GM23338 (cell line): ENCODE measurements around the gene TMEM43.

Experiments used
- CREB1 ChIP-seq: fragments of 250-450 bp; sonication (Bioruptor Pico); IDR thresholded peaks from 2 replicates; pipeline ENCODE4 v1.5.0; 2020; ENCODE audit warnings: low read depth, mild to moderate bottlenecking, moderate library complexity
- CTCF ChIP-seq, 2 experiments: fragments of 200-600 bp in 1 of 2; sonication (generic) in 1 of 2; conservative IDR thresholded peaks; 2 replicates each; pipeline versions ENCODE4 v1.5.1 to v1.6.1; 2016 to 2017; ENCODE audit warnings: antibody characterized with exemption in 2 of 2, low read depth in 2 of 2, mild to moderate bottlenecking in 2 of 2, moderate library complexity in 1 of 2
- ETS1 ChIP-seq: IDR thresholded peaks from 2 replicates; pipeline ENCODE4 v1.6.1; 2016; ENCODE audit warnings: antibody characterized with exemption
- EZH2 ChIP-seq: fragments of 200-600 bp; sonication (generic); IDR thresholded peaks from one replicate; pipeline ENCODE4 v1.8.0; 2017; ENCODE audit warnings: antibody characterized with exemption, mild to moderate bottlenecking, low read depth; ENCODE audit not compliant: unreplicated experiment
- EZH2phosphoT487 ChIP-seq: fragments of 200-600 bp; sonication (generic); IDR thresholded peaks from one replicate; pipeline ENCODE4 v1.8.1; 2018; ENCODE audit warnings: antibody characterized with exemption; ENCODE audit not compliant: unreplicated experiment
- JUNB ChIP-seq: IDR thresholded peaks from one replicate; pipeline ENCODE4 v1.6.1; 2016; ENCODE audit warnings: antibody characterized with exemption; ENCODE audit not compliant: unreplicated experiment
- NANOG ChIP-seq: IDR thresholded peaks from 2 replicates; pipeline ENCODE4 v1.6.1; 2016; ENCODE audit warnings: antibody characterized with exemption, borderline replicate concordance
- POLR2AphosphoS5 ChIP-seq: IDR thresholded peaks from 2 replicates; pipeline ENCODE4 v1.6.1; 2016; ENCODE audit warnings: antibody characterized with exemption, low read depth
- ZNF331 ChIP-seq: fragments of 250-450 bp; sonication (Bioruptor Pico); IDR thresholded peaks from 2 replicates; pipeline ENCODE4 v1.5.0; 2020; ENCODE audit warnings: low read depth, mild to moderate bottlenecking, moderate library complexity
- TF ChIP-seq, protein P1 (sequence below): IDR thresholded peaks from one replicate; pipeline ENCODE4 v1.6.1; 2018; ENCODE audit warnings: antibody characterized with exemption; ENCODE audit not compliant: unreplicated experiment
- TF ChIP-seq, protein P2 (sequence below): fragments of 250-450 bp; sonication (Bioruptor Pico); IDR thresholded peaks from 2 replicates; pipeline ENCODE4 v1.5.0; 2020; ENCODE audit warnings: mild to moderate bottlenecking, moderate library complexity

- TF ChIP-seq CTCF (conservative IDR thresholded peaks at IDR 0.05; ENCODE audit: low read depth in 2 of 2) (no peak), ZNF331 (CRISPR knock-in tag) (no peak), ETS1 (no peak), EZH2 (no peak), EZH2phosphoT487 (no peak), POLR2AphosphoS5 (no peak), NANOG (no peak), CREB1 (CRISPR knock-in tag) (no peak), JUNB (no peak)
- TF ChIP-seq, protein P1, sequence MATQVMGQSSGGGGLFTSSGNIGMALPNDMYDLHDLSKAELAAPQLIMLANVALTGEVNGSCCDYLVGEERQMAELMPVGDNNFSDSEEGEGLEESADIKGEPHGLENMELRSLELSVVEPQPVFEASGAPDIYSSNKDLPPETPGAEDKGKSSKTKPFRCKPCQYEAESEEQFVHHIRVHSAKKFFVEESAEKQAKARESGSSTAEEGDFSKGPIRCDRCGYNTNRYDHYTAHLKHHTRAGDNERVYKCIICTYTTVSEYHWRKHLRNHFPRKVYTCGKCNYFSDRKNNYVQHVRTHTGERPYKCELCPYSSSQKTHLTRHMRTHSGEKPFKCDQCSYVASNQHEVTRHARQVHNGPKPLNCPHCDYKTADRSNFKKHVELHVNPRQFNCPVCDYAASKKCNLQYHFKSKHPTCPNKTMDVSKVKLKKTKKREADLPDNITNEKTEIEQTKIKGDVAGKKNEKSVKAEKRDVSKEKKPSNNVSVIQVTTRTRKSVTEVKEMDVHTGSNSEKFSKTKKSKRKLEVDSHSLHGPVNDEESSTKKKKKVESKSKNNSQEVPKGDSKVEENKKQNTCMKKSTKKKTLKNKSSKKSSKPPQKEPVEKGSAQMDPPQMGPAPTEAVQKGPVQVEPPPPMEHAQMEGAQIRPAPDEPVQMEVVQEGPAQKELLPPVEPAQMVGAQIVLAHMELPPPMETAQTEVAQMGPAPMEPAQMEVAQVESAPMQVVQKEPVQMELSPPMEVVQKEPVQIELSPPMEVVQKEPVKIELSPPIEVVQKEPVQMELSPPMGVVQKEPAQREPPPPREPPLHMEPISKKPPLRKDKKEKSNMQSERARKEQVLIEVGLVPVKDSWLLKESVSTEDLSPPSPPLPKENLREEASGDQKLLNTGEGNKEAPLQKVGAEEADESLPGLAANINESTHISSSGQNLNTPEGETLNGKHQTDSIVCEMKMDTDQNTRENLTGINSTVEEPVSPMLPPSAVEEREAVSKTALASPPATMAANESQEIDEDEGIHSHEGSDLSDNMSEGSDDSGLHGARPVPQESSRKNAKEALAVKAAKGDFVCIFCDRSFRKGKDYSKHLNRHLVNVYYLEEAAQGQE: no peak
- TF ChIP-seq, protein P2, sequence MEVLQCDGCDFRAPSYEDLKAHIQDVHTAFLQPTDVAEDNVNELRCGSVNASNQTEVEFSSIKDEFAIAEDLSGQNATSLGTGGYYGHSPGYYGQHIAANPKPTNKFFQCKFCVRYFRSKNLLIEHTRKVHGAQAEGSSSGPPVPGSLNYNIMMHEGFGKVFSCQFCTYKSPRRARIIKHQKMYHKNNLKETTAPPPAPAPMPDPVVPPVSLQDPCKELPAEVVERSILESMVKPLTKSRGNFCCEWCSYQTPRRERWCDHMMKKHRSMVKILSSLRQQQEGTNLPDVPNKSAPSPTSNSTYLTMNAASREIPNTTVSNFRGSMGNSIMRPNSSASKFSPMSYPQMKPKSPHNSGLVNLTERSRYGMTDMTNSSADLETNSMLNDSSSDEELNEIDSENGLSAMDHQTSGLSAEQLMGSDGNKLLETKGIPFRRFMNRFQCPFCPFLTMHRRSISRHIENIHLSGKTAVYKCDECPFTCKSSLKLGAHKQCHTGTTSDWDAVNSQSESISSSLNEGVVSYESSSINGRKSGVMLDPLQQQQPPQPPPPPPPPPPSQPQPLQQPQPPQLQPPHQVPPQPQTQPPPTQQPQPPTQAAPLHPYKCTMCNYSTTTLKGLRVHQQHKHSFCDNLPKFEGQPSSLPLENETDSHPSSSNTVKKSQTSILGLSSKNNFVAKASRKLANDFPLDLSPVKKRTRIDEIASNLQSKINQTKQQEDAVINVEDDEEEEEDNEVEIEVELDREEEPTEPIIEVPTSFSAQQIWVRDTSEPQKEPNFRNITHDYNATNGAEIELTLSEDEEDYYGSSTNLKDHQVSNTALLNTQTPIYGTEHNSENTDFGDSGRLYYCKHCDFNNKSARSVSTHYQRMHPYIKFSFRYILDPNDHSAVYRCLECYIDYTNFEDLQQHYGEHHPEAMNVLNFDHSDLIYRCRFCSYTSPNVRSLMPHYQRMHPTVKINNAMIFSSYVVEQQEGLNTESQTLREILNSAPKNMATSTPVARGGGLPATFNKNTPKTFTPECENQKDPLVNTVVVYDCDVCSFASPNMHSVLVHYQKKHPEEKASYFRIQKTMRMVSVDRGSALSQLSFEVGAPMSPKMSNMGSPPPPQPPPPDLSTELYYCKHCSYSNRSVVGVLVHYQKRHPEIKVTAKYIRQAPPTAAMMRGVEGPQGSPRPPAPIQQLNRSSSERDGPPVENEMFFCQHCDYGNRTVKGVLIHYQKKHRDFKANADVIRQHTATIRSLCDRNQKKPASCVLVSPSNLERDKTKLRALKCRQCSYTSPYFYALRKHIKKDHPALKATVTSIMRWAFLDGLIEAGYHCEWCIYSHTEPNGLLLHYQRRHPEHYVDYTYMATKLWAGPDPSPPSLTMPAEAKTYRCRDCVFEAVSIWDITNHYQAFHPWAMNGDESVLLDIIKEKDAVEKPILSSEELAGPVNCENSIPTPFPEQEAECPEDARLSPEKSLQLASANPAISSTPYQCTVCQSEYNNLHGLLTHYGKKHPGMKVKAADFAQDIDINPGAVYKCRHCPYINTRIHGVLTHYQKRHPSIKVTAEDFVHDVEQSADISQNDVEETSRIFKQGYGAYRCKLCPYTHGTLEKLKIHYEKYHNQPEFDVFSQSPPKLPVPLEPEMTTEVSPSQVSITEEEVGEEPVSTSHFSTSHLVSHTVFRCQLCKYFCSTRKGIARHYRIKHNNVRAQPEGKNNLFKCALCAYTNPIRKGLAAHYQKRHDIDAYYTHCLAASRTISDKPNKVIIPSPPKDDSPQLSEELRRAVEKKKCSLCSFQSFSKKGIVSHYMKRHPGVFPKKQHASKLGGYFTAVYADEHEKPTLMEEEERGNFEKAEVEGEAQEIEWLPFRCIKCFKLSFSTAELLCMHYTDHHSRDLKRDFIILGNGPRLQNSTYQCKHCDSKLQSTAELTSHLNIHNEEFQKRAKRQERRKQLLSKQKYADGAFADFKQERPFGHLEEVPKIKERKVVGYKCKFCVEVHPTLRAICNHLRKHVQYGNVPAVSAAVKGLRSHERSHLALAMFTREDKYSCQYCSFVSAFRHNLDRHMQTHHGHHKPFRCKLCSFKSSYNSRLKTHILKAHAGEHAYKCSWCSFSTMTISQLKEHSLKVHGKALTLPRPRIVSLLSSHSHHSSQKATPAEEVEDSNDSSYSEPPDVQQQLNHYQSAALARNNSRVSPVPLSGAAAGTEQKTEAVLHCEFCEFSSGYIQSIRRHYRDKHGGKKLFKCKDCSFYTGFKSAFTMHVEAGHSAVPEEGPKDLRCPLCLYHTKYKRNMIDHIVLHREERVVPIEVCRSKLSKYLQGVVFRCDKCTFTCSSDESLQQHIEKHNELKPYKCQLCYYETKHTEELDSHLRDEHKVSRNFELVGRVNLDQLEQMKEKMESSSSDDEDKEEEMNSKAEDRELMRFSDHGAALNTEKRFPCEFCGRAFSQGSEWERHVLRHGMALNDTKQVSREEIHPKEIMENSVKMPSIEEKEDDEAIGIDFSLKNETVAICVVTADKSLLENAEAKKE: no peak
Observed at GRCh38 chr3:14141602-14142341, 16.9 kb downstream of the TMEM43 start.
